Measurements from ENCODE around the gene MILR1. TPM values are rescaled to one million over a fixed set of nuclear protein-coding genes. Genes with fewer than 3 reads are reported as not detected.

MILR1 gene
- total RNA-seq, 1 experiment from 2014 or later: not detected

DNA sequence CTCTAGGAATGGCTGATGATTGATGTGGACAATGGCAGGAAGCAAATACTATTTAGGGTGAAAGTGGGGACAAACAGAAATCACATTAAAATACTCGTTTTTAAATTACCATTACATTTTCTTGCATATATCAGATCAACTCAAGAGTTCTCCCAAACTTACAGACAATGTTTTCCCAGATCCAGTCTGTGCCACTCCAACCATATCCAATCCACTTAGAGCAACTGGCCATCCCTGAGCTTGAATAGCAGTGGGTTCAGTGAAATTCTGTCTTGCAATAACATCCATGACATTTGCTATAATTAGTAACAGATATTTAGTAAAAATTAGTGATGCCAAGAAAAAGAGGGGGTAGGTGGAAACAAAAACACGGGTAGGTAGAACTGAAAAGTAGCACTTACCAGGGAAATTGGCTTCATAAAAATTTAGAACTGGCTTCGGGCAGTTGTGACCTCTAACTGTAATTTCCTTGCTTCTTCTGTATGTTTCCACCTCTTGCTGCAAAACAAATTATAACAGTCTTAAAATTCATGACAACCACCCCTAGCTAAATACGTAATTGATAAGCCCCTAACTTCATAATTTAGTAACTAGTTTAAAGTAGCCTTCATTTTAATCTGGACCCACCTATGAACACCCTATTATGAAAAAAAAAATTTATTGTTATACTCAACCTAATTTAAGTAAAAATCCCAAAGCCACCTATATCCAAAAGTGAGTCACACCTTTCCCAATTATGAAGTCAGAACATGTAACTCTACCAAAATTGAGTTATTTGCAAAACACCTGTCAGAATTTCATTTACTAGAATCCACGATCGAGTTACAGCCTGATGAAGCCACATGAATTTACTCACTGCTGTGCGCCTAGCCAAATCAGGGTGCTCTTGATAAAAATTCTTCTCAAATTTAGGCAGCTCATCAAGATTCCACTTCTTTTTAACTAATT, 55.2 kb downstream of the MILR1 start:
- POLR2A ChIA-PET: interaction anchor here (1.9 to 3.3 kb wide), 2 partner anchors 8 to 84 kb away, joined by 7 to 53 read pairs; partner anchors contain the start of gene POLG2
- TF ChIP-seq, protein P1, sequence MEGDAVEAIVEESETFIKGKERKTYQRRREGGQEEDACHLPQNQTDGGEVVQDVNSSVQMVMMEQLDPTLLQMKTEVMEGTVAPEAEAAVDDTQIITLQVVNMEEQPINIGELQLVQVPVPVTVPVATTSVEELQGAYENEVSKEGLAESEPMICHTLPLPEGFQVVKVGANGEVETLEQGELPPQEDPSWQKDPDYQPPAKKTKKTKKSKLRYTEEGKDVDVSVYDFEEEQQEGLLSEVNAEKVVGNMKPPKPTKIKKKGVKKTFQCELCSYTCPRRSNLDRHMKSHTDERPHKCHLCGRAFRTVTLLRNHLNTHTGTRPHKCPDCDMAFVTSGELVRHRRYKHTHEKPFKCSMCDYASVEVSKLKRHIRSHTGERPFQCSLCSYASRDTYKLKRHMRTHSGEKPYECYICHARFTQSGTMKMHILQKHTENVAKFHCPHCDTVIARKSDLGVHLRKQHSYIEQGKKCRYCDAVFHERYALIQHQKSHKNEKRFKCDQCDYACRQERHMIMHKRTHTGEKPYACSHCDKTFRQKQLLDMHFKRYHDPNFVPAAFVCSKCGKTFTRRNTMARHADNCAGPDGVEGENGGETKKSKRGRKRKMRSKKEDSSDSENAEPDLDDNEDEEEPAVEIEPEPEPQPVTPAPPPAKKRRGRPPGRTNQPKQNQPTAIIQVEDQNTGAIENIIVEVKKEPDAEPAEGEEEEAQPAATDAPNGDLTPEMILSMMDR (IDR thresholded peaks at IDR 0.05): no peak
- TF ChIP-seq TEAD1 (CRISPR knock-in tag; IDR thresholded peaks at IDR 0.05): no peak
- TF ChIP-seq NR2C2 (CRISPR knock-in tag; IDR thresholded peaks at IDR 0.05): no peak
- TF ChIP-seq, protein P2, sequence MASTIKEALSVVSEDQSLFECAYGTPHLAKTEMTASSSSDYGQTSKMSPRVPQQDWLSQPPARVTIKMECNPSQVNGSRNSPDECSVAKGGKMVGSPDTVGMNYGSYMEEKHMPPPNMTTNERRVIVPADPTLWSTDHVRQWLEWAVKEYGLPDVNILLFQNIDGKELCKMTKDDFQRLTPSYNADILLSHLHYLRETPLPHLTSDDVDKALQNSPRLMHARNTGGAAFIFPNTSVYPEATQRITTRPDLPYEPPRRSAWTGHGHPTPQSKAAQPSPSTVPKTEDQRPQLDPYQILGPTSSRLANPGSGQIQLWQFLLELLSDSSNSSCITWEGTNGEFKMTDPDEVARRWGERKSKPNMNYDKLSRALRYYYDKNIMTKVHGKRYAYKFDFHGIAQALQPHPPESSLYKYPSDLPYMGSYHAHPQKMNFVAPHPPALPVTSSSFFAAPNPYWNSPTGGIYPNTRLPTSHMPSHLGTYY (CRISPR knock-in tag; IDR thresholded peaks at IDR 0.05): no peak
- TF ChIP-seq, protein P3, sequence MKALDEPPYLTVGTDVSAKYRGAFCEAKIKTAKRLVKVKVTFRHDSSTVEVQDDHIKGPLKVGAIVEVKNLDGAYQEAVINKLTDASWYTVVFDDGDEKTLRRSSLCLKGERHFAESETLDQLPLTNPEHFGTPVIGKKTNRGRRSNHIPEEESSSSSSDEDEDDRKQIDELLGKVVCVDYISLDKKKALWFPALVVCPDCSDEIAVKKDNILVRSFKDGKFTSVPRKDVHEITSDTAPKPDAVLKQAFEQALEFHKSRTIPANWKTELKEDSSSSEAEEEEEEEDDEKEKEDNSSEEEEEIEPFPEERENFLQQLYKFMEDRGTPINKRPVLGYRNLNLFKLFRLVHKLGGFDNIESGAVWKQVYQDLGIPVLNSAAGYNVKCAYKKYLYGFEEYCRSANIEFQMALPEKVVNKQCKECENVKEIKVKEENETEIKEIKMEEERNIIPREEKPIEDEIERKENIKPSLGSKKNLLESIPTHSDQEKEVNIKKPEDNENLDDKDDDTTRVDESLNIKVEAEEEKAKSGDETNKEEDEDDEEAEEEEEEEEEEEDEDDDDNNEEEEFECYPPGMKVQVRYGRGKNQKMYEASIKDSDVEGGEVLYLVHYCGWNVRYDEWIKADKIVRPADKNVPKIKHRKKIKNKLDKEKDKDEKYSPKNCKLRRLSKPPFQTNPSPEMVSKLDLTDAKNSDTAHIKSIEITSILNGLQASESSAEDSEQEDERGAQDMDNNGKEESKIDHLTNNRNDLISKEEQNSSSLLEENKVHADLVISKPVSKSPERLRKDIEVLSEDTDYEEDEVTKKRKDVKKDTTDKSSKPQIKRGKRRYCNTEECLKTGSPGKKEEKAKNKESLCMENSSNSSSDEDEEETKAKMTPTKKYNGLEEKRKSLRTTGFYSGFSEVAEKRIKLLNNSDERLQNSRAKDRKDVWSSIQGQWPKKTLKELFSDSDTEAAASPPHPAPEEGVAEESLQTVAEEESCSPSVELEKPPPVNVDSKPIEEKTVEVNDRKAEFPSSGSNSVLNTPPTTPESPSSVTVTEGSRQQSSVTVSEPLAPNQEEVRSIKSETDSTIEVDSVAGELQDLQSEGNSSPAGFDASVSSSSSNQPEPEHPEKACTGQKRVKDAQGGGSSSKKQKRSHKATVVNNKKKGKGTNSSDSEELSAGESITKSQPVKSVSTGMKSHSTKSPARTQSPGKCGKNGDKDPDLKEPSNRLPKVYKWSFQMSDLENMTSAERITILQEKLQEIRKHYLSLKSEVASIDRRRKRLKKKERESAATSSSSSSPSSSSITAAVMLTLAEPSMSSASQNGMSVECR (CRISPR knock-in tag; IDR thresholded peaks at IDR 0.05; ENCODE audit: borderline replicate concordance): no peak
- TF ChIP-seq ZNF232 (CRISPR knock-in tag; IDR thresholded peaks at IDR 0.05): no peak
- TF ChIP-seq, protein P4, sequence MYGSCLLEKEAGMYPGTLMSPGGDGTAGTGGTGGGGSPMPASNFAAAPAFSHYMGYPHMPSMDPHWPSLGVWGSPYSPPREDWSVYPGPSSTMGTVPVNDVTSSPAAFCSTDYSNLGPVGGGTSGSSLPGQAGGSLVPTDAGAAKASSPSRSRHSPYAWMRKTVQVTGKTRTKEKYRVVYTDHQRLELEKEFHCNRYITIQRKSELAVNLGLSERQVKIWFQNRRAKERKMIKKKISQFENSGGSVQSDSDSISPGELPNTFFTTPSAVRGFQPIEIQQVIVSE (CRISPR knock-in tag; IDR thresholded peaks at IDR 0.05; ENCODE audit: borderline replicate concordance): no peak
- no peak for TF ChIP-seq CREB1 (CRISPR knock-in tag; IDR thresholded peaks at IDR 0.05)
- TF ChIP-seq, protein P5, sequence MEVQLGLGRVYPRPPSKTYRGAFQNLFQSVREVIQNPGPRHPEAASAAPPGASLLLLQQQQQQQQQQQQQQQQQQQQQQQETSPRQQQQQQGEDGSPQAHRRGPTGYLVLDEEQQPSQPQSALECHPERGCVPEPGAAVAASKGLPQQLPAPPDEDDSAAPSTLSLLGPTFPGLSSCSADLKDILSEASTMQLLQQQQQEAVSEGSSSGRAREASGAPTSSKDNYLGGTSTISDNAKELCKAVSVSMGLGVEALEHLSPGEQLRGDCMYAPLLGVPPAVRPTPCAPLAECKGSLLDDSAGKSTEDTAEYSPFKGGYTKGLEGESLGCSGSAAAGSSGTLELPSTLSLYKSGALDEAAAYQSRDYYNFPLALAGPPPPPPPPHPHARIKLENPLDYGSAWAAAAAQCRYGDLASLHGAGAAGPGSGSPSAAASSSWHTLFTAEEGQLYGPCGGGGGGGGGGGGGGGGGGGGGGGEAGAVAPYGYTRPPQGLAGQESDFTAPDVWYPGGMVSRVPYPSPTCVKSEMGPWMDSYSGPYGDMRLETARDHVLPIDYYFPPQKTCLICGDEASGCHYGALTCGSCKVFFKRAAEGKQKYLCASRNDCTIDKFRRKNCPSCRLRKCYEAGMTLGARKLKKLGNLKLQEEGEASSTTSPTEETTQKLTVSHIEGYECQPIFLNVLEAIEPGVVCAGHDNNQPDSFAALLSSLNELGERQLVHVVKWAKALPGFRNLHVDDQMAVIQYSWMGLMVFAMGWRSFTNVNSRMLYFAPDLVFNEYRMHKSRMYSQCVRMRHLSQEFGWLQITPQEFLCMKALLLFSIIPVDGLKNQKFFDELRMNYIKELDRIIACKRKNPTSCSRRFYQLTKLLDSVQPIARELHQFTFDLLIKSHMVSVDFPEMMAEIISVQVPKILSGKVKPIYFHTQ (CRISPR knock-in tag; IDR thresholded peaks at IDR 0.05): no peak
- TF ChIP-seq CBFB (CRISPR knock-in tag; IDR thresholded peaks at IDR 0.05; ENCODE audit: low read depth): no peak
- TF ChIP-seq ZNF263 (CRISPR knock-in tag; IDR thresholded peaks at IDR 0.05; ENCODE audit: low read depth): no peak
- no peak for TF ChIP-seq CREM (CRISPR knock-in tag; IDR thresholded peaks at IDR 0.05)
- TF ChIP-seq FOXK1 (CRISPR knock-in tag; IDR thresholded peaks at IDR 0.05): no peak
- TF ChIP-seq, protein P6, sequence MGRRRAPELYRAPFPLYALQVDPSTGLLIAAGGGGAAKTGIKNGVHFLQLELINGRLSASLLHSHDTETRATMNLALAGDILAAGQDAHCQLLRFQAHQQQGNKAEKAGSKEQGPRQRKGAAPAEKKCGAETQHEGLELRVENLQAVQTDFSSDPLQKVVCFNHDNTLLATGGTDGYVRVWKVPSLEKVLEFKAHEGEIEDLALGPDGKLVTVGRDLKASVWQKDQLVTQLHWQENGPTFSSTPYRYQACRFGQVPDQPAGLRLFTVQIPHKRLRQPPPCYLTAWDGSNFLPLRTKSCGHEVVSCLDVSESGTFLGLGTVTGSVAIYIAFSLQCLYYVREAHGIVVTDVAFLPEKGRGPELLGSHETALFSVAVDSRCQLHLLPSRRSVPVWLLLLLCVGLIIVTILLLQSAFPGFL (CRISPR knock-in tag; IDR thresholded peaks at IDR 0.05; ENCODE audit: borderline replicate concordance): no peak
- TF ChIP-seq SMAD4 (CRISPR knock-in tag; IDR thresholded peaks at IDR 0.05): no peak
- no peaks in the 10 kb centered on the region for H3K9me3 Mint-ChIP-seq
- peak overlapping the region; percentile 98 for H3K4me3 Mint-ChIP-seq
- CTCF ChIA-PET: interaction anchor here (1.5 kb wide), 1 partner anchor 7 kb away, joined by 10 read pairs; the partner anchor contains the start of gene POLG2
- H3K36me3 Mint-ChIP-seq: peaks cover 77% of the 10 kb centered on the region
- ATAC-seq (no peak), DNase-seq (ENCODE audit: low spot score) (no peak)
- no peaks in the 10 kb centered on the region; the same call in 1 of the 2 replicates for H3K27me3 Mint-ChIP-seq (ENCODE audit: low read depth)
- H3K4me1 Mint-ChIP-seq: peaks cover 59% of the 10 kb centered on the region
- H3K27ac Mint-ChIP-seq: peak overlapping the region; percentile 96
